Mucosa of rectum (tissue), 2 donors: ENCODE measurements around the gene SLC16A6.
"Not testable (repeated sequence)": the region's sequence is repeated elsewhere in the genome, so short reads cannot be mapped to it uniquely, and the experiment has no call there.

Source experiments
- H3K27ac ChIP-seq, 2 donors: one replicate each; pipeline ENCODE4 v1.7.0; 2013; ENCODE audit warnings: inconsistent platforms in 2 of 2, low read depth in 2 of 2, low read length in 2 of 2
- H3K27me3 ChIP-seq, 2 donors: one replicate each; pipeline ENCODE4 v1.7.0; 2013; ENCODE audit warnings: low read length in 2 of 2; ENCODE audit not compliant: control insufficient read depth in 2 of 2, insufficient read depth in 2 of 2
- H3K36me3 ChIP-seq, 2 donors: one replicate each; pipeline ENCODE4 v1.7.0; 2013; ENCODE audit warnings: low read length in 2 of 2; ENCODE audit not compliant: control insufficient read depth in 2 of 2, insufficient read depth in 2 of 2
- H3K4me1 ChIP-seq, 2 donors: one replicate each; pipeline ENCODE4 v1.7.0; 2013; ENCODE audit warnings: low read length in 2 of 2, mild to moderate bottlenecking in 1 of 2; ENCODE audit not compliant: control insufficient read depth in 2 of 2, insufficient read depth in 2 of 2
- H3K4me3 ChIP-seq, 2 donors: one replicate each; pipeline ENCODE4 v1.7.0; 2013; ENCODE audit warnings: low read length in 2 of 2
- H3K9ac ChIP-seq, 2 donors: one replicate each; pipeline ENCODE4 v1.7.0; 2013; ENCODE audit warnings: low read length in 2 of 2, low read depth in 1 of 2, mild to moderate bottlenecking in 1 of 2
- H3K9me3 ChIP-seq, 2 donors: one replicate each; pipeline ENCODE4 v1.7.0; 2013; ENCODE audit warnings: low read length in 2 of 2; ENCODE audit not compliant: control insufficient read depth in 2 of 2
- donor health status: healthy.
- donor health status: Normal muscosa, but diverticular disease.

SLC16A6 gene

GRCh38 chr17:68314916-68315535 is 24.1 kb upstream of the SLC16A6 start:
- no peak overlapping the region for H3K4me3 ChIP-seq
- no peak overlapping the region for H3K9ac ChIP-seq
- no peaks in the 10 kb centered on the region for H3K9me3 ChIP-seq
- H3K27me3 ChIP-seq, result no peaks in the 10 kb centered on the region
- H3K36me3 ChIP-seq, result no peaks in the 10 kb centered on the region
- no peak overlapping the region for H3K27ac ChIP-seq
- H3K4me1 ChIP-seq, result peaks cover 0 to 3% of the 10 kb centered on the region in 2 donors

GRCh38 chr17:68310152-68310551 is 19.2 kb upstream of the SLC16A6 start:
- Histone ChIP-seq H3K27ac (no peak overlapping the region), H3K4me1 (peaks cover 0 to 2% of the 10 kb centered on the region in 2 donors), H3K9me3 (no peaks in the 10 kb centered on the region), H3K27me3 (no peaks in the 10 kb centered on the region), H3K4me3 (no peak overlapping the region), H3K36me3 (no peaks in the 10 kb centered on the region), H3K9ac (no peak overlapping the region)

- not testable (repeated sequence) for H3K4me1 ChIP-seq, H3K4me3 ChIP-seq, H3K9me3 ChIP-seq, H3K27me3 ChIP-seq, H3K27ac ChIP-seq, H3K9ac ChIP-seq, H3K36me3 ChIP-seq
Measured at GRCh38 chr17:68309066-68309670, 18.2 kb upstream of the SLC16A6 start.

DNA sequence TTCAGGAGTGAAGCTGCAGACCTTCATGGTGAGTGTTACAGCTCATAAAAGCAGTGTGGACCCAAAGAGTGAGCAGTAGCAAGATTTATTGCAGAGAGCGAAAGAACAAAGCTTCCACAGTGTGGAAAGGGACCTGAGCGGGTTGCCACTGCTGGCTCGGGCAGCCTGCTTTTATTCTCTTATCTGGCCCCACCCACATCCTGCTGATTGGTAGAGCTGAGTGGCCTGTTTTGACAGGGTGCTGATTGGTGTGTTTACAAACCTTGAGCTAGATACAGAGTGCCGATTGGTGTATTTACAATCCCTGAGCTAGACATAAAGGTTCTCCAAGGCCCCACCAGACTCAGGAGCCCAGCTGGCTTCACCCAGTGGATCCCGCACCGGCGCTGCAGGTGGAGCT is 17.6 kb upstream of the SLC16A6 start:
- H3K9me3 ChIP-seq, H3K27me3 ChIP-seq, H3K4me1 ChIP-seq, H3K9ac ChIP-seq, H3K4me3 ChIP-seq, H3K36me3 ChIP-seq, H3K27ac ChIP-seq: not testable (repeated sequence)

DNA sequence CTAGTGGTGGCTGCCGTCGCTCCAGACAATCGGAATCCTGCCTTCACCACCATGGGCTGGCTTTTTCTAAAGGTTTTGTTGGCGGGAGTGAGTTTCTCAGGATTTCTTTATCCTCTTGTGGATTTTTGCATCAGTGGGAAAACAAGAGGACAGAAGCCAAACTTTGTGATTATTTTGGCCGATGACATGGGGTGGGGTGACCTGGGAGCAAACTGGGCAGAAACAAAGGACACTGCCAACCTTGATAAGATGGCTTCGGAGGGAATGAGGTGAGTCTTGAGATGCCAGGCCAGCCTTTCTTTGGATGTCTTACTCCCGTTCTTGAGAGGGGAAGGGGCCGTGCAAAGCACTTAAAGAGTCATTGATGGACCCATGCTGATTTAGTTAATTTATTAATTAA is 16.5 kb upstream of the SLC16A6 start:
- Histone ChIP-seq H3K36me3 (no peaks in the 10 kb centered on the region), H3K27me3 (no peaks in the 10 kb centered on the region), H3K9me3 (no peaks in the 10 kb centered on the region), H3K27ac (no peak overlapping the region), H3K4me1 (no peaks in the 10 kb centered on the region), H3K4me3 (no peak overlapping the region), H3K9ac (no peak overlapping the region)

DNA sequence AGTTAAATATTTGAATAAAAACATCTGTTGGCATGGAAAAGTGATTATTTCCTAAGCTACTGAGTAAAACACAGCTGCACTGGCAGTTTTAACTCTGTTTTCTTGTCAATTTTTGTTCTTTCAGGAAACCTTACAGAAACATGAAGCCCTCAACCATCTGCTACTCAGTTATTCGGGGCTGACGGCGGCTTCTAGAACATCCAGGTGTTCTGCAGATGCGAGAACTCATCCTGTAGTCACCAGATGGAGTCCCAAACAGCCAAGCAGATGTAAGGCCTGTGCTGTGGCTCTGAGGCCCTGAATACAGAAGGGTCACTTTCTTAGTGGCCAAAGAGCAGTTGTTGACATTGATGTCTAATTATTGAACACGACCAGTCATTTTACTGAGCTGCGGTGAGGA is 15.9 kb upstream of the SLC16A6 start:
- H3K27ac ChIP-seq, result no peak overlapping the region
- no peaks in the 10 kb centered on the region for H3K27me3 ChIP-seq
- no peak overlapping the region for H3K9ac ChIP-seq
- no peaks in the 10 kb centered on the region for H3K4me1 ChIP-seq
- H3K36me3 ChIP-seq, result no peaks in the 10 kb centered on the region
- H3K9me3 ChIP-seq, result no peaks in the 10 kb centered on the region
- H3K4me3 ChIP-seq, result no peak overlapping the region

DNA sequence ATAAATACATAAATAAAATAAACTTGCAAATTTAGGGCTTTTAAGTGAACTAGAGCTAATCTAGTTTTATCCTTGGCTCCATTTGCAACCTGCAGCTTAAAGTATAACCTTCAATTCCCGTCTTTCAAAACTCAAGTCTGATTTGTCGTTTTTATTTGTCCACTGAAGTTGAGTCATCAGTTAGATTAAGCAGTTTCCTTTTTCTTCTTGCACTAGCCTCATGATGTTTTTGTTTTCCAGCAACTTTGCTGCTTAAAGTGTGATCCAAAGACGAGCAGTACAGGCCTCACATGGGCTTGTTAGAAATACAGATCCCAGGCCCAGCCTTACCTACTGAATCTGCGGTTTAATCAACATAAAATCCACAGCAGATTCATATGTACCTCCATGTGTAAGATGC is 14.2 kb upstream of the SLC16A6 start:
- no peaks in the 10 kb centered on the region for H3K27me3 ChIP-seq
- H3K4me1 ChIP-seq, result no peaks in the 10 kb centered on the region
- H3K9me3 ChIP-seq, result no peaks in the 10 kb centered on the region
- no peaks in the 10 kb centered on the region for H3K36me3 ChIP-seq
- no peak overlapping the region for H3K4me3 ChIP-seq
- H3K9ac ChIP-seq, result no peak overlapping the region
- H3K27ac ChIP-seq, result no peak overlapping the region

GRCh38 chr17:68304706-68305105 is 13.8 kb upstream of the SLC16A6 start:
- Histone ChIP-seq H3K9ac (no peak overlapping the region), H3K27me3 (no peaks in the 10 kb centered on the region), H3K36me3 (no peaks in the 10 kb centered on the region), H3K27ac (no peak overlapping the region), H3K9me3 (no peaks in the 10 kb centered on the region), H3K4me1 (no peaks in the 10 kb centered on the region), H3K4me3 (no peak overlapping the region)

DNA sequence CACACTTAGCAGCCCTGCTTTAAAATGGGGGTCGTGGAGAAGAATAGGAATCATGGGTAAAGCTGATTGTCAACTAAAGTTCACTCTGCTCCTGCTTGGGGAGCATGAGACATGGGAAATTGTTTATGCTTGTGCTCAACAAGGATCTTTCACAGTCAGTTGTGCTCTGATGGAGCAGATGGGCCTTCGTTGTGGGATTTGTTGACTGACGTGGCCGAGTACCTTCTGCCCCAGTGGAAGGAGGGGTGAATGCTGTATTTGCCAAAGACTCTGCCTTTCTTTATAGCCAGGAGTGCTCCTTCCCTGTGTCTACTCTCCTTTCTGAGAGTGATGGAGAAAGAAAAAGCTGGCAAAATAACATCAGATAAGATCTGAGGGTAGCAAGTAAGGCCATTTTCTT is 11.7 kb upstream of the SLC16A6 start:
- Histone ChIP-seq H3K9ac (no peak overlapping the region), H3K36me3 (no peaks in the 10 kb centered on the region), H3K27ac (no peak overlapping the region), H3K4me3 (no peak overlapping the region), H3K4me1 (no peaks in the 10 kb centered on the region), H3K27me3 (no peaks in the 10 kb centered on the region), H3K9me3 (no peaks in the 10 kb centered on the region)

DNA sequence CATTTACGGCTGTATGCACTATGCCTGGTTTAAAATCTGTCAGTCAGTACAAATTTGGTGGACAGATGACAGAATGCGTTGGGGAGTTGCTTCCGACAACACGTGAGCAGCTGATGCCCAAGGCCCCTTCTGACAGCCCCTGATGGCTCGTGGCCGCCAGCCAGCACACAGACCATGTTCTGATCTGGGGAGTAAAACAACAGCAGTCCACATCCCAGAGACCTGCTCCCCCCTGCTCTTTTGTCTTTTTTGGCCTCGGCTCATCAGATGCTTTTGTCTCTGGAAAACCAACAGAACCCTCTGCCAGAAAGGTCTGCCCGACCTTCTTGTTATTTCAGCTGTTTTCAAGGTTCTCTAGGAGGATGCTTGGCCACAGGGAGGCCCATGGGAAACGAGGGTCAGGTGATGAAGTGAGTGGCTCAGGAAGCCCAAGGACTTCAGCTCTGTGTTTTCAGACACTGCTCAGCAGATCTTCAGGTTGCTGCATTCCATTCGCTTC is 11.2 kb upstream of the SLC16A6 start:
- H3K27ac ChIP-seq, result no peak overlapping the region
- no peaks in the 10 kb centered on the region for H3K4me1 ChIP-seq
- H3K36me3 ChIP-seq, result no peaks in the 10 kb centered on the region
- H3K9ac ChIP-seq, result no peak overlapping the region
- no peaks in the 10 kb centered on the region for H3K9me3 ChIP-seq
- H3K4me3 ChIP-seq, result no peak overlapping the region
- H3K27me3 ChIP-seq, result no peaks in the 10 kb centered on the region
